GM18873 (cell line): ENCODE measurements around the gene PQBP1.

Experiments used
- ATAC-seq: cut with Tn5 transposase; IDR thresholded peaks from one replicate; pipeline ENCODE4 v1.9.1; 2021; ENCODE audit warnings: mild to moderate bottlenecking, moderate library complexity, moderate number of reproducible peaks; ENCODE audit not compliant: unreplicated experiment, low FRiP score

Gene PQBP1

DNA sequence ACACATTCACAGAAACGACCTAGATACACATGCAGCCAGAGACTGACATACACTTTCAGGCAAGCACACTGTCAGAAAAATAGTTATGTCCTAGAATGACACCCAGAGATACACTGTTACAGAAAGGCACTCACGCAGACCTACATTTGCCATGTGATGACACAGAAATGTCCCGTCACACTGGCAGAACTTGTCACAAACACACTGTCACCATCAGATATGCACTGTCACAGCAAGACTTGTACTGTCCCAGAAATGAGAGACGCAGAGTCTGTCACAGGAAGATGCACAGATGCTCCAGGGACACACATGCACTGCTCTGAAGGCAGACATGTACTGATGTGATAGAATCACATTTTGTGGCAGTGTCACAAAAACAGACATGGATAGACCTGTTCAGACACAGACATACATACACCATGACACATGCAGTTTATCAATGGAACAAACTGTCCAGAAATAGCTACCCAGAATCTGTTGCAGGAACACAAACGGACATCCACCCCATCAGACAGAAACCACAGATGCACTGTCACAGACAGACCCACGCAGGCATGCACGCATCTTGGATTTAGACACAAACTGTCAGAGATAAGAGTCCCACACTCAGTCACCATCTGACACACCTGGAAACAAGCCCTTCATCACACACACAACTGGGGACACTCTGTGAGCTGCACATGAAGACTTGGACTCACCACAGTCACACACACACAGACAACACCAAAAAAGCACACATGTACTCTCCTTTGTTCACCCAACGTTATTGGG lies 22.4 kb downstream of the PQBP1 start:
- ATAC-seq, result no peak

GRCh38 chrX:48920718-48921104 lies 23.0 kb downstream of the PQBP1 start:
- ATAC-seq, result no peak

DNA sequence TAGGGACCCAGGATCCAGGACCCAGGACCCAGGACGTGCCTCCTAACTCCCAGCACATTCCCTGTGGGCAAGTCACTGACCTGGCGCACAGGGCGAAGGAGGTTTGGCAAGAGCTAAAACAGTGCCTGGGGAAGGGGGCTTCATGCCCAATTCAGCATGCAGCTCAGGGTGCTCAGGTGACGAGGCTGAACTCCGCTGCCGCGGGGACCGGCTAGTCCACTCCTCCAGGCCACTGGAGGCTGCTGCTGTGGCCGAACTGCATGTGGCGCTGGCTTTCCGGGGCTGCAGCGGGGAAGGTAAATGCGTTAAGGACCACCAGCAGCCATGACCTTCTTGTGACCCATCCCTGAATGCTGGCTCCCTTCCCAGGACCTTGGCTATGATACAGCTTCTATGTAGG lies 26.0 kb downstream of the PQBP1 start:
- ATAC-seq, result no peak

- ATAC-seq, result no peak
Observed at GRCh38 chrX:48924270-48924669, 26.5 kb downstream of the PQBP1 start.

DNA sequence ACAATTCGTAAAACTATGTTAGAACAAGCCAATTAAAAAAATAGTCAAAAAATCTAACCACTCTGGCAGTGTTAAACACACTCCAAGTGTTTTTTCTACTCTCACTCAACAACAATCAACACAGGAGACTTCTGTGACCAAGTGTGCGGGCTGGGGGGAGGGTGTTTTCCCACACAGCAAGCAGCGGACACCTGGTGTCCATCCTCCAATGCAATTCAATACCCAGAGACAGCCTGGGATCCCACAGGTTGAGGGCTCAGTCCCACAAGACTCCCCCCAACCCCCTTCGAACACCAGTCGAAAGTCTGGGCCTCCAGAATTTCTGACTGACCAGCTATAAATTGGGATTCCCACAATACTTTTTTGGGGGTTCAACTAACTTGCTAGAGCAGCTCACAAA lies 29.4 kb downstream of the PQBP1 start:
- ATAC-seq, result no peak

DNA sequence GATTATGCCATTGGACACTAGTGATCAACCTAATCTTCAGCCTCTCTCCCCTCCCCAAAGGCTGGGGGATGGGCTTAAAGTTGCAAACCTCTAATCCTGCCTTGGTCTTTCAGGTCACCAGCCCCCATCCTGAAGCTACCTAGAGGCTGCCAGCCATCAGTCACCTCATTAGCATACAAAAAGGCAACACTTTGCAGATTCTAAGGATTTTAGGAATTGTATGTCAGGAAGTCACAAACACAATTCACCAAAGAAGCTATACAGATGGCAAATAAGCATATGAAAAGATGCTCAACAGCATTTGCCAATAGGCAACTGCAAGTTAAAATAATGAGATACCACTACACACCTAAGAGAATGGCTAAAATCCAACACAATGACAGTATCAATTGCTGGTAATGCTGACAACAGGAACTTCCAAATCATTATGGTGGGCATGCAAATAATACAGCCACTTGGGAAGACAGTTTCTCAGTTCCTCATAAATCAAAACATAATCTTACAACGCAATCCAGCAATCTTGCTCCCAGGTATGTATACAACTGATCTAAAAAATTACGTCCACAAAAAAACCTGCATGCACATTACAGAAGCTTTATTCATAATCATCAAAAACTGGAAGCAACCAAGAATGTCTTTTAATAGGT lies 30.1 kb downstream of the PQBP1 start:
- no peak for ATAC-seq

GRCh38 chrX:48933757-48934156 lies 36.0 kb downstream of the PQBP1 start:
- no peak for ATAC-seq

- ATAC-seq, result no peak
Observed at GRCh38 chrX:48934581-48935300, 37.0 kb downstream of the PQBP1 start.

- no peak for ATAC-seq
Observed at GRCh38 chrX:48935301-48935670, 37.6 kb downstream of the PQBP1 start.

GRCh38 chrX:48936429-48937053 lies 38.8 kb downstream of the PQBP1 start:
- peak; percentile 0 for ATAC-seq

DNA sequence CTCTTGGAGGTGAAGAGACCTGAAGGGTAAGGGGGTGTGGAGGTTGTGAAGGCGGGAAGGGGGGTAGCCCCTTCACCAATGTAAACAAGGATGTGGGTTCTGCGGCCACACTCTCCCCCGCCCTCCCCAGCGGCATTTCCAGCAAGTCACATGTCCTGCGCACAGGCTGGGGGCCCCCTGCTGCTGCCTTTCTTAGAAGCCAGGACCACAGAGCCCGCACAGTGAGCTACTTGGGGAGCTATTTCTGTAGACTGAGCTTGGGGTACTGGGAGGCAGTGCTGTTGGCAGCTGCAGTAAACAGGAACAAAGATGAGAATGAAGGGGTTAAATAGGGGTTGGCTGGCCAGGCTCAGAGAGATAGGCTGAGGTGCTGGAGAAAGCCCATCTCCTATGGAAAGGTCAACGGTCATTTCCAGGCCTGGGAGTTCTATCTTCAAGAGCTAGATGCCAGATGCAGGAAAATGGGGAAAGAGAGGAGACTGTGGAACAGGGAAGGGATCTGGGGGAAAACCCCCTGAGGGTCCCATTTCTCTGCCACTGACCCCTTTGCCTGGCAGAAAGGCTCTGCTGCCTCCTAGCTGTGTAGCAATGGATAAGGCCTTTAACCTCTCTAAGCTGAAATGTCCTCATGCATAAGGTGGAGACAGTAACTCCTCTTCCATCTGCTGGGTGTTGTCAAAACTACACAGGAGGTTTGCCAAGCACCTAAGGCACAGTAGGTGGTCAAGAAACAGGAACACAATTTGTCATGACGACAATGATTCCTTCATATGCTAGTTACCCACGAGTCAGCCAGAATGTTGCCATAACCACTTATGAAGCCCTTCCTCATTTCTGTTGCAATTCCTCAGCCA lies 39.6 kb downstream of the PQBP1 start:
- peak; percentile 58 for ATAC-seq

GRCh38 chrX:48938721-48939425 lies 41.1 kb downstream of the PQBP1 start:
- peak; percentile 53 for ATAC-seq

DNA sequence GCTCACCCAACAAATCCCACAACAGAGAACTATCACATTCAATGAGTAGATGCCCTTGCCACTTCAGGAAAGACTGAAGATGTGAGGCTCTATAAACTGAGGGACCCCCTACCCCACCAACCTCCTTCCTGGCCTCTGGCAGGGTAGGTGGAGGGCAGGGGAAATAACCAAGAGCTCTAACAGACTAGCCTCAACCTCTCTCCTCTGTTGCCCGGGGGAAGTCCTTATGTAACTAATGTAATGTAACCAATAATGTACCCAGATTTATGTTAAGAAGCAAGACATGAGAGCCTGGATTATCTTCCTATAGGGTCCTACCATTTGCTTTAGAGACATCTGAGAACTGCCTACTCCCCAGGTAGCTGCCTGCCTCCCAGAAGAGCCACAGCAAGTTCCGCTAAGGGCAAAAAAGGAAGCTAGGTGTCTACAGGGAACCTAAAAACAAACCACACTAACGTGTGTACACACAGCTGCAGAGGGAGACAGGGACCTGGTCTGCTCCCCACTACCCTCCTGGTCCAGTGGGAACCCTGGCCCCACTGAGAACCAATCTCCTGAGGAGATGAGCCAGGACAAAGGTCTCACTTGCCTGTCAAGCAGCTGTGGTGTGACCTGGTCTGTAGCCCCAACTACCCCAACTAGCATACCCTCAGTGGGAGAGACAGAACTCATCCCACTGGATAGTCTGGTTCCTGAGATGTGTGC lies 41.9 kb downstream of the PQBP1 start:
- ATAC-seq, result no peak

GRCh38 chrX:48940404-48940955 lies 42.8 kb downstream of the PQBP1 start:
- ATAC-seq, result no peak

DNA sequence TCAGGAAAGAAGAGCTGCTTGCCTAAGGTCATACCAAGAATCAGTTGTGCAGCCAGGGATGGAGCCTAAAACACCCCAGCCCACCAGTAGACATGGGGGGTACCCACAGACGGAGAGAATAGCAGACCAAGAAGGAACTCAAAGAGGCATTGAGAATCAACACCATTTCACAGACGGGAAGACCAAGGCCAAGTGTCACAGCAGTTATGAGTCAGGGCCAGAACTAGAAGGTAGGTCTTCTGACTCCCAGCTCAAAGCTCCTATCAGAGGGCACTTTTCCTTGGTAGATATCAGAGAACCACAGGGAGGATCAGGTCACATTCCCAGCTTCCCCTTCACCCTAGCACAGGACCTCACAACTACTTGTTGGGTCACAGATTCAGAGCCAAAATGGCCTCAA lies 45.2 kb downstream of the PQBP1 start:
- ATAC-seq, result no peak

- no peak for ATAC-seq
Observed at GRCh38 chrX:48945517-48946348, 48.0 kb downstream of the PQBP1 start.

DNA sequence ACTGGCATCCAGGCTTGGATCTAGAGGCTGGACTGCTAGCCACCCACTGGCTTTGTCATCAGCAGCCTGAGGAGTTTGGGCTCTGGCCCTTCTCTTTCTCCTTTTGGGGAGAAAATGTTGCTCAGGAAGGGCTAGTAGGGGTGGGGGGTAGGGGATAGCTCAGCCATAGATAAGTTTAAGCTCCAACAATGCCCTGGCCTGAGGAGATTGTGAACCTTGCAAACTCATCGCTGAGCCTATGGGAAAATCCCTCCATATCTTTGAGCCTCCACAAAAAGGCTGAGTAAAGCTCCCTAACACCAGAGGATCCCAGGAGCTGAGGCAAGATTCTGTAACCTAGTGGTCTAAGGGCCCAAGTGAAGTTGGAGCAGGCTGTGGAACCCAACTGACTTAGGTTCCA lies 50.9 kb downstream of the PQBP1 start:
- ATAC-seq, result no peak
